HCT116 (cell line): ENCODE measurements around the gene PRPS1L1.

Experiments
- ATF3 ChIP-seq: IDR thresholded peaks from 2 replicates; pipeline ENCODE4 v1.6.1; 2012
- CTCF ChIP-seq, 3 experiments: fragments of 200-600 bp in 1 of 3; sonication (generic) in 1 of 3; IDR thresholded peaks in 2 of 3; conservative IDR thresholded peaks in 1 of 3; 2 replicates each; pipeline ENCODE4 v1.5.1; 2012 to 2017; ENCODE audit warnings: low read depth in 2 of 3, low read length in 2 of 3, antibody characterized with exemption in 1 of 3, borderline replicate concordance in 1 of 3, control low read depth in 1 of 3, mild to moderate bottlenecking in 1 of 3, mixed read lengths in 1 of 3, mixed run types in 1 of 3, moderate library complexity in 1 of 3; ENCODE audit not compliant: insufficient read depth in 1 of 3
- EZH2 ChIP-seq: fragments of 200-600 bp; sonication (generic); IDR thresholded peaks from 2 replicates; pipeline ENCODE4 v1.6.1; 2017; ENCODE audit warnings: antibody characterized with exemption, mixed run types
- POLR2AphosphoS5 ChIP-seq: IDR thresholded peaks from 2 replicates; pipeline ENCODE4 v1.6.1; 2011; ENCODE audit warnings: mild to moderate bottlenecking, low read depth, low read length, moderate library complexity
- SIN3A ChIP-seq: IDR thresholded peaks from 2 replicates; pipeline ENCODE4 v1.6.1; 2012; ENCODE audit warnings: low read depth
- ZBTB33 ChIP-seq: IDR thresholded peaks from 2 replicates; pipeline ENCODE4 v1.6.1; 2011; ENCODE audit warnings: mild to moderate bottlenecking, low read length, moderate library complexity; ENCODE audit not compliant: insufficient replicate concordance; ENCODE audit errors: extremely low read depth
- ZNF274 ChIP-seq: fragments of 200-500 bp; sonication (Bioruptor generic); IDR thresholded peaks from 2 replicates; pipeline ENCODE4 v1.6.1; 2014; ENCODE audit warnings: mild to moderate bottlenecking, low read depth, low read length, inconsistent platforms

- TF ChIP-seq CTCF (IDR thresholded peaks at IDR 0.05 in 2 of 3, conservative IDR thresholded peaks at IDR 0.05 in 1 of 3; ENCODE audit: borderline replicate concordance in 1 of 3, insufficient read depth in 1 of 3, low read depth in 2 of 3, low read length in 2 of 3) (peak in 1 of 3 experiments; percentile 37; a peak in 2 of 6 replicates), ATF3 (no peak), ZNF274 (no peak), ZBTB33 (no peak), POLR2AphosphoS5 (no peak), EZH2 (no peak), SIN3A (no peak)
Observed at GRCh38 chr7:17988858-17989257, 38.8 kb downstream of the PRPS1L1 start.
